CD14-positive monocyte (primary cell): ENCODE data around the gene PLCB2. TPM values are rescaled to one million over a fixed set of nuclear protein-coding genes. Genes with fewer than 3 reads are reported as not detected.

Source experiments
- DNase-seq, 3 donors: peaks; one replicate each; pipeline ENCODE4 v3.0.0-alpha.2; 2011 to 2022
- H2AFZ ChIP-seq: 2 replicates; pipeline ENCODE4 v1.6.0; 2012; ENCODE audit warnings: mild to moderate bottlenecking, low read depth, low read length, inconsistent platforms; ENCODE audit not compliant: insufficient read depth, poor library complexity, severe bottlenecking
- H3K27ac ChIP-seq, 2 donors: 1 replicate in 1 of 2; 2 replicates in 1 of 2; pipeline ENCODE4 v1.5.1; 2012 to 2013; ENCODE audit warnings: low read length in 2 of 2, control low read depth in 1 of 2, inconsistent platforms in 1 of 2, low read depth in 1 of 2, mild to moderate bottlenecking in 1 of 2
- H3K27me3 ChIP-seq, 2 donors: one replicate each; pipeline versions ENCODE4 v1.6.0 to v1.6.1; 2011 to 2013; ENCODE audit warnings: low read length in 2 of 2; ENCODE audit not compliant: control insufficient read depth in 2 of 2, insufficient read depth in 2 of 2
- H3K36me3 ChIP-seq, 2 donors: replicated peaks in 1 of 2; 1 replicate in 1 of 2; 2 replicates in 1 of 2; pipeline versions ENCODE4 v1.5.1 to v1.6.1; 2012 to 2013; ENCODE audit warnings: low read length in 2 of 2, control low read depth in 1 of 2, inconsistent platforms in 1 of 2, mild to moderate bottlenecking in 1 of 2; ENCODE audit not compliant: insufficient read depth in 2 of 2, control insufficient read depth in 1 of 2
- H3K4me1 ChIP-seq, 2 donors: 1 replicate in 1 of 2; 2 replicates in 1 of 2; pipeline versions ENCODE4 v1.5.1 to v1.6.1; 2012 to 2013; ENCODE audit warnings: low read length in 2 of 2, control low read depth in 1 of 2, inconsistent platforms in 1 of 2, mild to moderate bottlenecking in 1 of 2, moderate library complexity in 1 of 2; ENCODE audit not compliant: insufficient read depth in 2 of 2, control insufficient read depth in 1 of 2
- H3K4me2 ChIP-seq: replicated peaks from 2 replicates; pipeline ENCODE3; 2012; ENCODE audit warnings: low read length, moderate library complexity, mild to moderate bottlenecking; ENCODE audit not compliant: poor library complexity, severe bottlenecking; ENCODE audit errors: extremely low read depth
- H3K4me3 ChIP-seq, 3 experiments: fragments of 200-600 bp in 1 of 3; sonication (generic) in 1 of 3; replicated peaks in 1 of 3; 1 replicate in 2 of 3; 2 replicates in 1 of 3; pipeline ENCODE4 v1.5.1; 2011 to 2013; ENCODE audit warnings: low read length in 3 of 3, mild to moderate bottlenecking in 3 of 3, control low read depth in 2 of 3, low read depth in 2 of 3, inconsistent platforms in 1 of 3, moderate library complexity in 1 of 3
- H3K79me2 ChIP-seq: 2 replicates; pipeline ENCODE4 v1.6.0; 2012; ENCODE audit warnings: mild to moderate bottlenecking, control low read depth, inconsistent platforms, low read length, moderate library complexity; ENCODE audit not compliant: insufficient read depth
- H3K9ac ChIP-seq: 2 replicates; pipeline ENCODE4 v1.6.0; 2017; ENCODE audit warnings: low read length, mild to moderate bottlenecking; ENCODE audit not compliant: insufficient read depth, poor library complexity, severe bottlenecking
- H3K9me3 ChIP-seq, 2 donors: replicated peaks in 1 of 2; 1 replicate in 1 of 2; 2 replicates in 1 of 2; pipeline versions ENCODE4 v1.5.1 to v1.6.1; 2012 to 2013; ENCODE audit warnings: low read length in 2 of 2, control low read depth in 1 of 2; ENCODE audit not compliant: control insufficient read depth in 1 of 2, insufficient read depth in 1 of 2
- H4K20me1 ChIP-seq: 2 replicates; pipeline ENCODE4 v1.6.0; 2012; ENCODE audit warnings: mild to moderate bottlenecking, low read length, control low read depth, moderate library complexity; ENCODE audit not compliant: insufficient read depth
- H3K27ac Mint-ChIP-seq, 7 donors: one replicate each; pipeline ENCODE4 v1.8.0; 2020; ENCODE audit warnings: mild to moderate bottlenecking in 7 of 7, mixed read lengths in 7 of 7, moderate library complexity in 6 of 7, inconsistent platforms in 2 of 7
- H3K27me3 Mint-ChIP-seq, 3 donors: one replicate each; pipeline ENCODE4 v1.8.0; 2021 to 2022; ENCODE audit warnings: low read depth in 3 of 3, mild to moderate bottlenecking in 3 of 3, mixed read lengths in 3 of 3, moderate library complexity in 3 of 3, inconsistent platforms in 1 of 3
- H3K36me3 Mint-ChIP-seq, 2 donors: one replicate each; pipeline ENCODE4 v1.8.0; 2020; ENCODE audit warnings: mixed read lengths in 2 of 2, inconsistent platforms in 1 of 2, mild to moderate bottlenecking in 1 of 2
- H3K4me1 Mint-ChIP-seq: one replicate; pipeline ENCODE4 v1.8.0; 2020; ENCODE audit warnings: mild to moderate bottlenecking, mixed read lengths
- H3K4me3 Mint-ChIP-seq, 2 donors: one replicate each; pipeline ENCODE4 v1.8.0; 2020; ENCODE audit warnings: mild to moderate bottlenecking in 2 of 2, mixed read lengths in 2 of 2, moderate library complexity in 1 of 2
- H3K9me3 Mint-ChIP-seq, 7 donors: one replicate each; pipeline ENCODE4 v1.8.0; 2020 to 2022; ENCODE audit warnings: mixed read lengths in 7 of 7, mild to moderate bottlenecking in 6 of 7, moderate library complexity in 6 of 7, inconsistent platforms in 2 of 7
- CTCF ChIP-seq: fragments of 200-600 bp; IDR thresholded peaks from one replicate; pipeline ENCODE4 v1.8.0; 2022; ENCODE audit warnings: antibody characterized with exemption, mild to moderate bottlenecking
- WGBS: methylation state at CpG from one replicate; pipeline ENCODE4 v1.1.5; 2013; ENCODE audit warnings: missing lambda C conversion rate; ENCODE audit not compliant: insufficient coverage; 5-methylcytosine and 5-hydroxymethylcytosine counted together
- intact Hi-C, 2 donors: fragments of 100-400 bp; cut with micrococcal nuclease; formaldehyde crosslinking; loops; one replicate each; pipeline versions ENCODE4 v1.15.0 to v1.15.1; 2023
- polyA plus RNA-seq, 3 donors: library from polyadenylated mRNA; depleted of rRNA in 1 of 3; unstranded in 2 of 3; stranded (reverse) in 1 of 3; fragments of 300-500 nt in 2 of 3; fragments of >200 nt in 1 of 3; fragmentation: Illumina TruSeq in 2 of 3; gene quantifications; 1 replicate in 2 of 3; 2 replicates in 1 of 3; pipeline ENCODE4 v1.2.3, GENCODE V29; 2012 to 2021

The PLCB2 gene
- polyA plus RNA-seq, 3 donors, result 56.5 to 1,191 (median 74.5) TPM

- Mint-ChIP-seq H3K27me3 (peaks cover 0 to 7% (median 6%) of the 10 kb centered on the region in 3 donors), H3K36me3 (no peaks in the 10 kb centered on the region), H3K9me3 (peaks cover 0 to 5% (median 0%) of the 10 kb centered on the region in 7 donors), H3K4me1 (peaks cover 38% of the 10 kb centered on the region), H3K27ac (peak overlapping the region in 2 of 7 donors; percentile 62), H3K4me3 (peak overlapping the region; percentile 17 to 64)
- WGBS, result 43% methylated on average over 8 of the region's 10 CpGs
- no peak for TF ChIP-seq CTCF
- H3K4me2 ChIP-seq, result no peak overlapping the region
- no peak overlapping the region for H3K9ac ChIP-seq
- intact Hi-C loops, result loop anchor here in 1 of 2 donors (5.0 kb wide), 1 partner anchor 79 kb away; no protein-coding TSS in a partner anchor
- DNase-seq, result peak; percentile 61 to 82 (median 64)
- no peak overlapping the region for H3K4me3 ChIP-seq
- H3K4me1 ChIP-seq, result peaks cover 37 to 55% of the 10 kb centered on the region in 2 donors
- H3K79me2 ChIP-seq, result no peaks in the 10 kb centered on the region
- H3K27ac ChIP-seq, result no peak overlapping the region
- no peak overlapping the region for H2AFZ ChIP-seq
- no peaks in the 10 kb centered on the region for H4K20me1 ChIP-seq
- H3K27me3 ChIP-seq, result no peaks in the 10 kb centered on the region
- H3K36me3 ChIP-seq, result no peaks in the 10 kb centered on the region
- no peaks in the 10 kb centered on the region for H3K9me3 ChIP-seq
These were observed 35.8 kb upstream of the PLCB2 start for GRCh38 chr15:40343512-40343911.

GRCh38 chr15:40342416-40343320 is 34.9 kb upstream of the PLCB2 start:
- Mint-ChIP-seq H3K36me3 (no peaks in the 10 kb centered on the region), H3K4me1 (peaks cover 45% of the 10 kb centered on the region), H3K27me3 (peaks cover 0 to 8% (median 7%) of the 10 kb centered on the region in 3 donors), H3K4me3 (no peak overlapping the region), H3K27ac (peak overlapping the region in 1 of 7 donors; percentile 50), H3K9me3 (peaks cover 0 to 5% (median 0%) of the 10 kb centered on the region in 7 donors)
- Histone ChIP-seq H3K4me1 (peaks cover 45 to 63% of the 10 kb centered on the region in 2 donors), H3K79me2 (no peaks in the 10 kb centered on the region), H3K9me3 (no peaks in the 10 kb centered on the region), H3K27me3 (no peaks in the 10 kb centered on the region), H3K36me3 (no peaks in the 10 kb centered on the region), H3K9ac (no peak overlapping the region), H3K4me2 (no peak overlapping the region), H2AFZ (no peak overlapping the region), H3K27ac (no peak overlapping the region), H3K4me3 (no peak overlapping the region), H4K20me1 (no peaks in the 10 kb centered on the region)
- TF ChIP-seq CTCF, result no peak
- DNase-seq, result no peak
- intact Hi-C loops, result loop anchor here in 1 of 2 donors (5.0 kb wide), 1 partner anchor 80 kb away; no protein-coding TSS in a partner anchor
- 75% methylated on average over 2 of the region's 7 CpGs for WGBS
